ENCODE measurements around the gene KCNIP3.

KCNIP3 gene

GRCh38 chr2:95292623-95293260 is 4.4 kb upstream of the KCNIP3 start:
- CTCF ChIA-PET = no interaction called here
- no peak for DNase-seq (ENCODE audit: low read depth, low spot score)
- POLR2A ChIA-PET = no interaction called here
- H3K4me3 ChIP-seq (ENCODE audit: low read depth, low read length) = no peak overlapping the region
- TF ChIP-seq CTCF (IDR thresholded peaks at IDR 0.05; ENCODE audit: insufficient read depth, low read length, missing control alignments) = no peak

GRCh38 chr2:95294579-95295250 is 2.4 kb upstream of the KCNIP3 start:
- CTCF ChIA-PET = no interaction called here
- no peak overlapping the region for H3K4me3 ChIP-seq (ENCODE audit: low read depth, low read length)
- DNase-seq (ENCODE audit: low read depth, low spot score) = no peak
- TF ChIP-seq CTCF (IDR thresholded peaks at IDR 0.05; ENCODE audit: insufficient read depth, low read length, missing control alignments) = no peak
- POLR2A ChIA-PET = no interaction called here

- DNase-seq (ENCODE audit: low read depth, low spot score) = no peak
- no peak for TF ChIP-seq CTCF (IDR thresholded peaks at IDR 0.05; ENCODE audit: insufficient read depth, low read length, missing control alignments)
- ChIA-PET CTCF (no interaction called here), POLR2A (no interaction called here)
- no peak overlapping the region for H3K4me3 ChIP-seq (ENCODE audit: low read depth, low read length)
Measured at GRCh38 chr2:95295376-95295775, 1.8 kb upstream of the KCNIP3 start.

- no peak for TF ChIP-seq CTCF (IDR thresholded peaks at IDR 0.05; ENCODE audit: insufficient read depth, low read length, missing control alignments)
- ChIA-PET POLR2A (no interaction called here), CTCF (no interaction called here)
- no peak overlapping the region for H3K4me3 ChIP-seq (ENCODE audit: low read depth, low read length)
- no peak for DNase-seq (ENCODE audit: low read depth, low spot score)
Measured at GRCh38 chr2:95296011-95296410, 1.1 kb upstream of the KCNIP3 start.

GRCh38 chr2:95297639-95298395 is 670 bp downstream of the KCNIP3 start:
- TF ChIP-seq CTCF (IDR thresholded peaks at IDR 0.05; ENCODE audit: insufficient read depth, low read length, missing control alignments) = no peak
- ChIA-PET POLR2A (no interaction called here), CTCF (no interaction called here)
- H3K4me3 ChIP-seq (ENCODE audit: low read depth, low read length) = no peak overlapping the region
- no peak for DNase-seq (ENCODE audit: low read depth, low spot score)

GRCh38 chr2:95298486-95299111 is 1.5 kb downstream of the KCNIP3 start:
- TF ChIP-seq CTCF (IDR thresholded peaks at IDR 0.05; ENCODE audit: insufficient read depth, low read length, missing control alignments) = no peak
- no peak overlapping the region for H3K4me3 ChIP-seq (ENCODE audit: low read depth, low read length)
- CTCF ChIA-PET = no interaction called here
- DNase-seq (ENCODE audit: low read depth, low spot score) = no peak
- POLR2A ChIA-PET = no interaction called here
